Measurements from ENCODE around the gene GNLY. TPM values are rescaled to one million over a fixed set of nuclear protein-coding genes. Genes with fewer than 3 reads are reported as not detected.
A peak's percentile ranks its signal among the peaks of the same experiment; 100 is the strongest.

The GNLY gene
- total and polyA plus RNA-seq, 5 donors from 2014 or later: 2.4 to 10.9 (median 8.7) TPM

DNA sequence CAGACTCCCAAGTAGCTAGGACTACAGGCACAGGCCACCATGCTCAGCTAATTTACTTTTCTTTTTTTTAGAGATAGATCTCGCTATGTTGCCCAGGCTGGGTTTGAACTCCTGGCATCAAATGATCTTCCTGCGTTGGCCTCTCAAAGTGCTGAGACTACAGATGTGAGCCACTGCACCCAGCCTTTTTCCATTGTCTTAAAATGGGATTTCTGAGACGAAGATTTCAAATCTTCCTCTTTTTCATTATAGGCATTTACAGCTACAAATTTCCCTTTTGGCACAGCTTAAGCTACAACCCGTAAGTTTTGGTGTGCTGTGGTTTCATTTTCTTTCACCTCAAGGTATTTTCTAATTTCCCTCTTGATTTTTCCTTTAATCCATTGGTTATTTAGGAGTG lies 8.6 kb downstream of the GNLY start:
- Mint-ChIP-seq H3K9me3 (no peaks in the 10 kb centered on the region), H3K4me3 (no peak overlapping the region), H3K27me3 (peaks cover 5% of the 10 kb centered on the region), H3K36me3 (no peaks in the 10 kb centered on the region), H3K27ac (no peak overlapping the region), H3K4me1 (peaks cover 12 to 48% (median 18%) of the 10 kb centered on the region in 4 donors)
- ATAC-seq (ENCODE audit: low read depth in 2 of 2) (no peak), DNase-seq (no peak)
- Histone ChIP-seq H3K36me3 (ENCODE audit: control insufficient read depth, insufficient read depth, low read length) (no peaks in the 10 kb centered on the region), H3K9me3 (ENCODE audit: control insufficient read depth in 2 of 2, low read length in 2 of 2) (no peaks in the 10 kb centered on the region), H3K27me3 (ENCODE audit: control insufficient read depth, insufficient read depth, low read length) (no peaks in the 10 kb centered on the region), H3K27ac (ENCODE audit: insufficient read depth, low read length, poor library complexity, severe bottlenecking) (no peak overlapping the region), H3K4me1 (ENCODE audit: control insufficient read depth, insufficient read depth, low read length, poor library complexity, severe bottlenecking) (no peaks in the 10 kb centered on the region), H3K4me3 (ENCODE audit: low read depth, low read length) (no peak overlapping the region)

DNA sequence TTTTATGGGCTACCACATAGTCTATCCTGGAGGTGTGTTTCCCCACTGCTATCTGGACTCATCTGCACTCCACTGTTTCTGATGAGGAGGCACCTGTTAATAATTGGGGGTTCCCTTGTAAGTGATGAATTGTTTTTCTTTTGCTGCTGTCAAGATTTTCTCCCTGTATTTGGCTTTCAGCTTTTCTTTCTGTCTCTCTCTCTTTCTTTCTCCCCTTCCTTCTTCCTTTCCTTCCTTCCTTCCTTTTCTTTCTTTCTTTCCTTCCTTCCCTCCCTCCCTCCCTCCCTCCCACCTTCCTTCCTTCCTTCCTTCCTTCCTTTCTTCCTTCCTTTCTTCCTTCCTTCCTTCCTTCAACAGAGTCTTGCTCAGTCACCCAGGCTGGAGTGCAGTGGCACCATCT lies 9.2 kb downstream of the GNLY start:
- no peak for DNase-seq
- Histone ChIP-seq H3K9me3 (ENCODE audit: control insufficient read depth in 2 of 2, low read length in 2 of 2) (no peaks in the 10 kb centered on the region), H3K4me1 (ENCODE audit: control insufficient read depth, insufficient read depth, low read length, poor library complexity, severe bottlenecking) (no peaks in the 10 kb centered on the region), H3K27ac (ENCODE audit: insufficient read depth, low read length, poor library complexity, severe bottlenecking) (no peak overlapping the region), H3K36me3 (ENCODE audit: control insufficient read depth, insufficient read depth, low read length) (no peaks in the 10 kb centered on the region), H3K27me3 (ENCODE audit: control insufficient read depth, insufficient read depth, low read length) (no peaks in the 10 kb centered on the region), H3K4me3 (ENCODE audit: low read depth, low read length) (no peak overlapping the region)
- Mint-ChIP-seq H3K27ac (no peak overlapping the region), H3K36me3 (no peaks in the 10 kb centered on the region), H3K27me3 (peaks cover 5% of the 10 kb centered on the region), H3K4me1 (peaks cover 12 to 48% (median 18%) of the 10 kb centered on the region in 4 donors), H3K9me3 (no peaks in the 10 kb centered on the region), H3K4me3 (no peak overlapping the region)
- ATAC-seq (ENCODE audit: low read depth in 2 of 2): no peak

- no peak for DNase-seq
- no peak overlapping the region for H3K27ac ChIP-seq (ENCODE audit: insufficient read depth, low read length, poor library complexity, severe bottlenecking)
Measured at GRCh38 chr2:85704038-85704437, 9.9 kb downstream of the GNLY start.

DNA sequence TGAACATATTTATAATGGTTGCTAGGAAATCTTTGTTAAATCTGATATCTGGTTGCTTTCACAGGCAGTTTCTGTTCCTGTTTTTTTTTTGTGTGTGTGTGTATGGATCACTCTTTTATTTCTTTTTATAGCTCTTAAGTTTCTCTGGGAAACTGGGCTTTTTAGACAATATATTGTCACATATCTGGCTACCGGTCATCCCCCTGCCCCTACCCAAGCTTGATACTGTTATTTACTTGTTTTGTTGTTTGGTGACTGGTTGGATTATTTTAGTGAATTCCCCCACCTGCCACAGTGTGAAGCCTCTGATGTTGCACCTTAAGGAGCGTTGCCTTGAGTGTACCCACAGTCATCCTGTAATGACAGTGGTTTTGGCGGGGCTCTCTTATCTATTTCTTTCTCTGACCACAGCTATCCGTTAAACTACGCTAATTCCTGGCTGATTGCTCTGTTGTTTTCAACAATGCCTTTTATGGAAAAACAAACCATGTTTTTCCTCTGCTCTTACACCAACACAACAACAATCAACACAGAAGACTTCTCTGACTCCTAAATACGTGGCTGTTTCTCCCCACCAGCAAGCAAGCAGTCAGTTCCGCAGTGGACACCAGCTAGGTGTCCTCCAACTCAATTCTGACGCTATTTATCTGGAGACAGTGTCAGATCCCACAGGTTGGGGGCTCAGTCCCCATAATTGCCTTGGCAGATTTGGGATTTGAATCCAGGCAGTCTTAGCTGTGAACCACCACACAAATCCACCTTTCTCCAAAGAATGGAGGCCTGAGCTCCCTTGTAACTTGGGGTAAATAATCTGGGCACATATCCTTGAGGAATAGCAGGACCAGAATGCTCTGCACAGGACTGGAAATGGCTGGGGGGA lies 10.9 kb downstream of the GNLY start:
- no peaks in the 10 kb centered on the region for H3K4me1 ChIP-seq (ENCODE audit: control insufficient read depth, insufficient read depth, low read length, poor library complexity, severe bottlenecking)
- no peaks in the 10 kb centered on the region for H3K36me3 ChIP-seq (ENCODE audit: control insufficient read depth, insufficient read depth, low read length)
- H3K9me3 ChIP-seq (ENCODE audit: control insufficient read depth in 2 of 2, low read length in 2 of 2): no peaks in the 10 kb centered on the region
- DNase-seq (no peak), ATAC-seq (ENCODE audit: low read depth in 2 of 2) (no peak)
- H3K4me3 ChIP-seq (ENCODE audit: low read depth, low read length): no peak overlapping the region
- Mint-ChIP-seq H3K27me3 (peaks cover 15% of the 10 kb centered on the region), H3K36me3 (no peaks in the 10 kb centered on the region), H3K9me3 (no peaks in the 10 kb centered on the region), H3K4me3 (peak overlapping the region in 1 of 4 donors; percentile 45), H3K4me1 (peaks cover 12 to 48% (median 18%) of the 10 kb centered on the region in 4 donors), H3K27ac (no peak overlapping the region)
- H3K27ac ChIP-seq (ENCODE audit: insufficient read depth, low read length, poor library complexity, severe bottlenecking): no peak overlapping the region
- H3K27me3 ChIP-seq (ENCODE audit: control insufficient read depth, insufficient read depth, low read length): no peaks in the 10 kb centered on the region

More at GRCh38 chr2:85704038-85704437, 9.9 kb downstream of the GNLY start:
- Mint-ChIP-seq H3K27me3 (peaks cover 10% of the 10 kb centered on the region), H3K4me3 (no peak overlapping the region), H3K36me3 (no peaks in the 10 kb centered on the region), H3K9me3 (no peaks in the 10 kb centered on the region), H3K27ac (peak overlapping the region in 1 of 3 donors; percentile 54), H3K4me1 (peaks cover 12 to 48% (median 18%) of the 10 kb centered on the region in 4 donors)
- H3K4me1 ChIP-seq (ENCODE audit: control insufficient read depth, insufficient read depth, low read length, poor library complexity, severe bottlenecking): no peaks in the 10 kb centered on the region
- no peak for ATAC-seq (ENCODE audit: low read depth in 2 of 2)
- H3K27me3 ChIP-seq (ENCODE audit: control insufficient read depth, insufficient read depth, low read length): no peaks in the 10 kb centered on the region
- no peak overlapping the region for H3K4me3 ChIP-seq (ENCODE audit: low read depth, low read length)
- H3K36me3 ChIP-seq (ENCODE audit: control insufficient read depth, insufficient read depth, low read length): no peaks in the 10 kb centered on the region
- H3K9me3 ChIP-seq (ENCODE audit: control insufficient read depth in 2 of 2, low read length in 2 of 2): no peaks in the 10 kb centered on the region

DNA sequence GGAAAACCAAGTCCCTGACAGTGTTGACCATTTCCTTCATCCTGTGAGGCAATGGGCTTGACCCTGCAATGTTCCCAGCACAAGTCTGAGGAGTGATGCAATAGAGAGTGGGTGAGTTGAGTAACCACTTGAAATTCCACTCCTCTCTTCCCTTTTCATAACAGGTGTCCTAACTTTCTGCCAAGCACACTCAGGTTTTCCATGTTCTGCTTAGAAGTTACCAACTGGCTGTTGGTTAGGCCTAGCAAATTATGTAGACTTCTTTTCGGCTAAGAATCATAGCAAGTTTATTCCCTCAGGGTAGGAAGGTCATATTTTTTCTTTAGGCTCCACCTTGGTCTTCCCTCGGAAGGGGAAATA lies 11.5 kb downstream of the GNLY start:
- H3K27ac ChIP-seq (ENCODE audit: insufficient read depth, low read length, poor library complexity, severe bottlenecking): no peak overlapping the region
- Mint-ChIP-seq H3K4me1 (peaks cover 12 to 48% (median 18%) of the 10 kb centered on the region in 4 donors), H3K4me3 (no peak overlapping the region), H3K36me3 (no peaks in the 10 kb centered on the region), H3K27me3 (peaks cover 15% of the 10 kb centered on the region), H3K27ac (no peak overlapping the region), H3K9me3 (no peaks in the 10 kb centered on the region)
- H3K4me1 ChIP-seq (ENCODE audit: control insufficient read depth, insufficient read depth, low read length, poor library complexity, severe bottlenecking): no peaks in the 10 kb centered on the region
- DNase-seq: no peak
- ATAC-seq (ENCODE audit: low read depth in 2 of 2): no peak
- H3K27me3 ChIP-seq (ENCODE audit: control insufficient read depth, insufficient read depth, low read length): no peaks in the 10 kb centered on the region
- H3K9me3 ChIP-seq (ENCODE audit: control insufficient read depth in 2 of 2, low read length in 2 of 2): no peaks in the 10 kb centered on the region
- H3K36me3 ChIP-seq (ENCODE audit: control insufficient read depth, insufficient read depth, low read length): no peaks in the 10 kb centered on the region
- H3K4me3 ChIP-seq (ENCODE audit: low read depth, low read length): no peak overlapping the region

DNA sequence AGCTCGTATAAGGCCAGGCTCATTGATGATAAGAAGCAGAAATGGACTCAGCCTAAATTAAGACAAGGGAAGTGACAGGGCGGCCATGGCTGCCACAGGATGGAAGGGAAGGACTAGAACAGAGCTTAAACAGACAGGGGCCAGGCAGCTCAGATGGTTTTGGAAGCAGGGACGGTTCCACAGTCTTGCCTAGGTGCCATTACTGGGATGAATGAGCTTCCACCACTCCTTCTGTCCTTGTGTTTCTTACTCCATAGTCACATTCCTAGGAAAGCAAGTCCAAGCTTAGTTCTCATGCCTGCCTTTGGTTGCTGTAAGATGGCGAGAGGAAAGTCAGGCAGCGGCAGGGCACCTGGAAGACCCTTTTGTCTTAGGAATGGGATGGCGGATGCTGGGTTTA lies 11.9 kb downstream of the GNLY start:
- no peaks in the 10 kb centered on the region for H3K36me3 Mint-ChIP-seq
- no peak for ATAC-seq (ENCODE audit: low read depth in 2 of 2)
- no peak overlapping the region for H3K27ac Mint-ChIP-seq
- no peak overlapping the region for H3K27ac ChIP-seq (ENCODE audit: insufficient read depth, low read length, poor library complexity, severe bottlenecking)
- no peaks in the 10 kb centered on the region for H3K27me3 ChIP-seq (ENCODE audit: control insufficient read depth, insufficient read depth, low read length)
- H3K4me3 Mint-ChIP-seq: no peak overlapping the region
- no peaks in the 10 kb centered on the region for H3K36me3 ChIP-seq (ENCODE audit: control insufficient read depth, insufficient read depth, low read length)
- H3K27me3 Mint-ChIP-seq: peaks cover 15% of the 10 kb centered on the region
- H3K9me3 Mint-ChIP-seq: no peaks in the 10 kb centered on the region
- no peak overlapping the region for H3K4me3 ChIP-seq (ENCODE audit: low read depth, low read length)
- no peaks in the 10 kb centered on the region for H3K9me3 ChIP-seq (ENCODE audit: control insufficient read depth in 2 of 2, low read length in 2 of 2)
- H3K4me1 Mint-ChIP-seq: peaks cover 12 to 48% (median 18%) of the 10 kb centered on the region in 4 donors
- H3K4me1 ChIP-seq (ENCODE audit: control insufficient read depth, insufficient read depth, low read length, poor library complexity, severe bottlenecking): no peaks in the 10 kb centered on the region
- no peak for DNase-seq

GRCh38 chr2:85706599-85707296 lies 12.6 kb downstream of the GNLY start:
- H3K9me3 Mint-ChIP-seq: no peaks in the 10 kb centered on the region
- no peaks in the 10 kb centered on the region for H3K27me3 ChIP-seq (ENCODE audit: control insufficient read depth, insufficient read depth, low read length)
- H3K27me3 Mint-ChIP-seq: peaks cover 15% of the 10 kb centered on the region
- no peak overlapping the region for H3K4me3 ChIP-seq (ENCODE audit: low read depth, low read length)
- no peaks in the 10 kb centered on the region for H3K36me3 Mint-ChIP-seq
- ATAC-seq (ENCODE audit: low read depth in 2 of 2) (no peak), DNase-seq (no peak)
- no peak overlapping the region for H3K27ac ChIP-seq (ENCODE audit: insufficient read depth, low read length, poor library complexity, severe bottlenecking)
- no peak overlapping the region for H3K4me3 Mint-ChIP-seq
- H3K27ac Mint-ChIP-seq: peak overlapping the region in 1 of 3 donors; percentile 35
- no peaks in the 10 kb centered on the region for H3K9me3 ChIP-seq (ENCODE audit: control insufficient read depth in 2 of 2, low read length in 2 of 2)
- H3K4me1 ChIP-seq (ENCODE audit: control insufficient read depth, insufficient read depth, low read length, poor library complexity, severe bottlenecking): no peaks in the 10 kb centered on the region
- H3K36me3 ChIP-seq (ENCODE audit: control insufficient read depth, insufficient read depth, low read length): no peaks in the 10 kb centered on the region
- peaks cover 12 to 45% (median 18%) of the 10 kb centered on the region in 4 donors for H3K4me1 Mint-ChIP-seq

Data from CD4-positive, CD25-positive, alpha-beta regulatory T cell (primary cell).